Measurements from ENCODE around the gene C6orf52. TPM values are rescaled to one million over a fixed set of nuclear protein-coding genes. Genes with fewer than 3 reads are reported as not detected.

The C6orf52 gene
- total RNA-seq, 1 donor from 2014 or later, result 2.9 TPM

DNA sequence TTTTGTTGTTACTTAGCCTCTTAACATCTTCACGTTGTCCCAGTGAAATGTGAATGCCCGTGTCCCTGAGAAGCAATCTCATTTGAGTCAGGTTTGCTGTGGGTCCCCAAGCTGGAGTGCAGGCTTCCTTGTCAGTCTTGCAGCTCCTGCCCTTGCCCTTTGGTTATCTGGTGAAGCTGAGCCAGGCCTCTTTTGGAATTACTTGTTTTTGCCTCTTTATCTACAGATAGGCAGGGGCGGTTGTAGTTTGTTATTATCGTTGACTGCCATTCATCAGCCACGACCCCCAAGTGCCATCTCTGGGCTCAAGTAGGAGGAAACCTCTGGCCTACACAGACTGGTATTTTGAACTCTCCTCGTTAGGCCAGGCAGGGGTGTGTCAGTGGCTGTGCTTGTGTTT lies 30.6 kb upstream of the C6orf52 start:
- peak overlapping the region; percentile 20 for H3K4me3 Mint-ChIP-seq (ENCODE audit: unreplicated experiment)

DNA sequence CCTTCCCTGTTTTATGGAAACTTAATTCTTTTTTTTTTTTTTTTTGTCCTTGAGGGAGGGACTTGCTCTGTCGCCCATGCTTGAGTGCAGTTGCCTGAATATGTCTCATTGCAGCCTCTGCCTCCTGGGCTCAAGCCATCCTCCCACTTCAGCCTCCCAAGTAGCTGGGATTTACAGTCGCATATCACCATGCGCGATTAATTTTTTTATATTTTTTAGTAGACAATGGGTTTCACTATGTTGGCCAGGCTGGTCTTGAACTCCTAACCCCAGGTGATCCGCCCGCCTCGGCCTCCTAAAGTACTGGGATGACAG lies 29.1 kb upstream of the C6orf52 start:
- H3K27ac ChIP-seq (ENCODE audit: low read depth, low read length), result peak overlapping the region; percentile 87
- peaks cover 37% of the 10 kb centered on the region for H3K79me2 ChIP-seq (ENCODE audit: insufficient read depth, low read length)
- Mint-ChIP-seq H3K9me3 (ENCODE audit: unreplicated experiment) (peaks cover 6% of the 10 kb centered on the region), H3K4me3 (ENCODE audit: unreplicated experiment) (peak overlapping the region; percentile 97), H3K36me3 (ENCODE audit: low read depth, unreplicated experiment) (peaks cover 20% of the 10 kb centered on the region), H3K4me1 (ENCODE audit: low read depth, unreplicated experiment) (peaks cover 30% of the 10 kb centered on the region), H3K27me3 (ENCODE audit: low read depth, unreplicated experiment) (no peaks in the 10 kb centered on the region), H3K27ac (ENCODE audit: unreplicated experiment) (peak overlapping the region; percentile 92)
- H3K4me1 ChIP-seq (ENCODE audit: insufficient read depth, low read length), result peaks cover 15% of the 10 kb centered on the region
- H3K9ac ChIP-seq (ENCODE audit: low read length), result peak overlapping the region; percentile 98
- peak overlapping the region; percentile 87 for H2AFZ ChIP-seq (ENCODE audit: low read depth, low read length)
- H4K20me1 ChIP-seq (ENCODE audit: insufficient read depth, low read length), result peaks cover 13% of the 10 kb centered on the region
- peak overlapping the region; percentile 90 for H3K4me2 ChIP-seq (ENCODE audit: low read length)
- no peaks in the 10 kb centered on the region for H3K9me3 ChIP-seq (ENCODE audit: insufficient read depth, low read depth, low read length)
- DNase-seq (ENCODE audit: low read depth), result peak; percentile 11
- peaks cover 6% of the 10 kb centered on the region for H3K36me3 ChIP-seq (ENCODE audit: insufficient read depth, low read length)
- no peak for FAIRE-seq
- H3K4me3 ChIP-seq (ENCODE audit: insufficient read depth, low read depth, low read length), result peak overlapping the region; percentile 93
- TF ChIP-seq EZH2 (IDR thresholded peaks at IDR 0.05; ENCODE audit: insufficient read depth, low read length), result no peak
- TF ChIP-seq, protein P1, sequence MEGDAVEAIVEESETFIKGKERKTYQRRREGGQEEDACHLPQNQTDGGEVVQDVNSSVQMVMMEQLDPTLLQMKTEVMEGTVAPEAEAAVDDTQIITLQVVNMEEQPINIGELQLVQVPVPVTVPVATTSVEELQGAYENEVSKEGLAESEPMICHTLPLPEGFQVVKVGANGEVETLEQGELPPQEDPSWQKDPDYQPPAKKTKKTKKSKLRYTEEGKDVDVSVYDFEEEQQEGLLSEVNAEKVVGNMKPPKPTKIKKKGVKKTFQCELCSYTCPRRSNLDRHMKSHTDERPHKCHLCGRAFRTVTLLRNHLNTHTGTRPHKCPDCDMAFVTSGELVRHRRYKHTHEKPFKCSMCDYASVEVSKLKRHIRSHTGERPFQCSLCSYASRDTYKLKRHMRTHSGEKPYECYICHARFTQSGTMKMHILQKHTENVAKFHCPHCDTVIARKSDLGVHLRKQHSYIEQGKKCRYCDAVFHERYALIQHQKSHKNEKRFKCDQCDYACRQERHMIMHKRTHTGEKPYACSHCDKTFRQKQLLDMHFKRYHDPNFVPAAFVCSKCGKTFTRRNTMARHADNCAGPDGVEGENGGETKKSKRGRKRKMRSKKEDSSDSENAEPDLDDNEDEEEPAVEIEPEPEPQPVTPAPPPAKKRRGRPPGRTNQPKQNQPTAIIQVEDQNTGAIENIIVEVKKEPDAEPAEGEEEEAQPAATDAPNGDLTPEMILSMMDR (IDR thresholded peaks at IDR 0.05; ENCODE audit: insufficient read depth, low read depth, low read length), result no peak
- no peaks in the 10 kb centered on the region for H3K27me3 ChIP-seq (ENCODE audit: insufficient read depth, low read length)

More for the DNA sequence above, 30.6 kb upstream of the C6orf52 start:
- Mint-ChIP-seq H3K27ac (ENCODE audit: unreplicated experiment) (no peak overlapping the region), H3K27me3 (ENCODE audit: low read depth, unreplicated experiment) (no peaks in the 10 kb centered on the region), H3K4me1 (ENCODE audit: low read depth, unreplicated experiment) (peaks cover 31% of the 10 kb centered on the region), H3K36me3 (ENCODE audit: low read depth, unreplicated experiment) (peaks cover 13% of the 10 kb centered on the region), H3K9me3 (ENCODE audit: unreplicated experiment) (no peaks in the 10 kb centered on the region)
- Histone ChIP-seq H3K27me3 (ENCODE audit: insufficient read depth, low read length) (no peaks in the 10 kb centered on the region), H3K79me2 (ENCODE audit: insufficient read depth, low read length) (peaks cover 37% of the 10 kb centered on the region), H3K9ac (ENCODE audit: low read length) (no peak overlapping the region), H3K4me2 (ENCODE audit: low read length) (no peak overlapping the region), H3K27ac (ENCODE audit: low read depth, low read length) (no peak overlapping the region), H3K4me1 (ENCODE audit: insufficient read depth, low read length) (peaks cover 15% of the 10 kb centered on the region), H2AFZ (ENCODE audit: low read depth, low read length) (no peak overlapping the region), H3K4me3 (ENCODE audit: insufficient read depth, low read depth, low read length) (no peak overlapping the region), H3K9me3 (ENCODE audit: insufficient read depth, low read depth, low read length) (no peaks in the 10 kb centered on the region), H3K36me3 (ENCODE audit: insufficient read depth, low read length) (peaks cover 7% of the 10 kb centered on the region), H4K20me1 (ENCODE audit: insufficient read depth, low read length) (peaks cover 13% of the 10 kb centered on the region)
- FAIRE-seq (no peak), DNase-seq (ENCODE audit: low read depth) (no peak)
- TF ChIP-seq, protein P1 (IDR thresholded peaks at IDR 0.05; ENCODE audit: insufficient read depth, low read depth, low read length), result no peak
- TF ChIP-seq EZH2 (IDR thresholded peaks at IDR 0.05; ENCODE audit: insufficient read depth, low read length), result no peak

DNA sequence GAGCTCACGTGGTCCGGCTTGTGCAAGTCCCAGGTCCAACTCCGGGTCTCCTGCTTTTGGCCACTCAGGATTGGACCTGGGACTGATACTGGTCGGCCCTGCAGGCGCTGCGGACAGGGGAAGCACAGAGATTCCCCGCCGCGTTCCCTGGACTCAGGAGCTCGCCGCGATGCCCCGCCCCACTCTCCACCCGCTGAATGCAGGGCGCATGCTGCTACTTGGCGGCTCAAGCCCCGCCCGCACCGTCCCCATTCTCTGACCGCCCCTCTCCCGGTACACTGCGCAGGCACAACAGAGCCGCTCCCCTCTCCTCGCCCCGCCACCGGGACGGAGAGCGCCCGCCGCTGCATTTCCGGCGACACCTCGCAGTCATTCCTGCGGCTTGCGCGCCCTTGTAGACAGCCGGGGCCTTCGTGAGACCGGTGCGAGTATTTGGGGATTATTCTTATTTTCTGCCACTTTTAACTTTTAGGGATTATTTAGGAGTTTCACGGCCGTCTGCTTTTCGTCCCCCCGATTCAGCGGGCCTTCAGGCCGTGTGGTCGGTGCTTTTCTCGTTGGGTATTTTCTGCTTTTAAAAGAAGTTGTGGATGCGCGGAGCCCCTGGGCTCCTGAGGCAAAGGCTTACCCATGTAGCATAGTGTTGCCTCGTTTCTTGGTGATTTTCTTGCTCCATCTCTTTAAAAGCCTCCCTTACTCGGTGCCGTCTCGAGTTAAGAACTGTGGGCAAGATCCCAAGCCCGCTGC lies 28.6 kb upstream of the C6orf52 start, which contains the start of gene TMEM14C:
TSS of gene TMEM14C (plus strand) at position 251 of the 747 bp plus-strand sequence. CDS start 1,544 bp downstream, outside the sequence.
- Histone ChIP-seq H3K36me3 (ENCODE audit: insufficient read depth, low read length) (peaks cover 3% of the 10 kb centered on the region), H3K4me2 (ENCODE audit: low read length) (peak within 1 kb of the TSS; percentile 90), H3K79me2 (ENCODE audit: insufficient read depth, low read length) (peaks cover 34% of the 10 kb centered on the region), H4K20me1 (ENCODE audit: insufficient read depth, low read length) (peaks cover 12% of the 10 kb centered on the region), H3K9ac (ENCODE audit: low read length) (peak within 1 kb of the TSS; percentile 98), H3K27me3 (ENCODE audit: insufficient read depth, low read length) (no peaks in the 10 kb centered on the region), H3K9me3 (ENCODE audit: insufficient read depth, low read depth, low read length) (no peaks in the 10 kb centered on the region), H2AFZ (ENCODE audit: low read depth, low read length) (peak within 1 kb of the TSS; percentile 87), H3K27ac (ENCODE audit: low read depth, low read length) (peak within 1 kb of the TSS; percentile 87), H3K4me1 (ENCODE audit: insufficient read depth, low read length) (peaks cover 15% of the 10 kb centered on the region), H3K4me3 (ENCODE audit: insufficient read depth, low read depth, low read length) (peak within 1 kb of the TSS; percentile 93)
- H3K4me3 Mint-ChIP-seq (ENCODE audit: unreplicated experiment), result peak within 1 kb of the TSS; percentile 97
- FAIRE-seq (no peak), DNase-seq (ENCODE audit: low read depth) (peak; percentile 96)
- peaks cover 8% of the 10 kb centered on the region for H3K9me3 Mint-ChIP-seq (ENCODE audit: unreplicated experiment)
- no peaks in the 10 kb centered on the region for H3K27me3 Mint-ChIP-seq (ENCODE audit: low read depth, unreplicated experiment)
- TF ChIP-seq, protein P1 (IDR thresholded peaks at IDR 0.05; ENCODE audit: insufficient read depth, low read depth, low read length), result no peak
- no peak for TF ChIP-seq EZH2 (IDR thresholded peaks at IDR 0.05; ENCODE audit: insufficient read depth, low read length)
- peaks cover 30% of the 10 kb centered on the region for H3K4me1 Mint-ChIP-seq (ENCODE audit: low read depth, unreplicated experiment)
- H3K27ac Mint-ChIP-seq (ENCODE audit: unreplicated experiment), result peak within 1 kb of the TSS; percentile 92
- peaks cover 18% of the 10 kb centered on the region for H3K36me3 Mint-ChIP-seq (ENCODE audit: low read depth, unreplicated experiment)
